Panc1 (cell line): ENCODE data around the gene ARID1A. TPM values are rescaled to one million over a fixed set of nuclear protein-coding genes. Genes with fewer than 3 reads are reported as not detected.

Experiments used
- ATAC-seq: fragments of 200-7000 bp; cut with Tn5 transposase; 2 replicates; pipeline ENCODE4 v1.9.1; 2020; ENCODE audit warnings: mild to moderate bottlenecking, moderate library complexity
- BruUV-seq: library from RNA; stranded (reverse); fragments of 400-500 nt; replicated peaks from 2 replicates; lab custom pipeline; 2021; lab: Mats Ljungman, UMichigan
- CTCF ChIA-PET: fragments of 300-600 bp; sonication (Branson Sonifier 250); formaldehyde crosslinking; loops from one replicate; lab custom pipeline; 2022; ENCODE audit warnings: antibody characterized with exemption; lab: Charles Lee
- POLR2A ChIA-PET: fragments of 300-600 bp; sonication (Branson Sonifier 250); formaldehyde crosslinking; loops from one replicate; lab custom pipeline; 2022; ENCODE audit warnings: antibody characterized with exemption; lab: Charles Lee
- DNase-seq: peaks from one replicate; pipeline ENCODE4 v3.0.0-alpha.2; 2010; ENCODE audit warnings: low read depth, low spot score
- H3K27ac ChIP-seq: 2 replicates; pipeline ENCODE4 v1.5.1; 2011; ENCODE audit warnings: mild to moderate bottlenecking, low read length, inconsistent platforms
- H3K27me3 ChIP-seq: fragments of 200-500 bp; sonication (Bioruptor generic); 2 replicates; pipeline ENCODE4 v1.6.0; 2014; ENCODE audit warnings: low read length, inconsistent platforms; ENCODE audit not compliant: control insufficient read depth, insufficient read depth
- H3K36me3 ChIP-seq: fragments of 200-500 bp; sonication (Bioruptor generic); 2 replicates; pipeline ENCODE4 v1.5.1; 2014; ENCODE audit warnings: inconsistent platforms, mild to moderate bottlenecking, low read length, moderate library complexity; ENCODE audit not compliant: control insufficient read depth, insufficient read depth
- H3K4me1 ChIP-seq: 2 replicates; pipeline ENCODE4 v1.5.1; 2011; ENCODE audit warnings: inconsistent platforms, mild to moderate bottlenecking, low read length, moderate library complexity; ENCODE audit not compliant: control insufficient read depth, insufficient read depth
- H3K4me3 ChIP-seq, 2 experiments: 2 replicates each; pipeline ENCODE4 v1.5.1; 2011 to 2012; ENCODE audit warnings: low read depth in 2 of 2, low read length in 2 of 2, mild to moderate bottlenecking in 2 of 2, inconsistent platforms in 1 of 2, moderate library complexity in 1 of 2
- H3K9me3 ChIP-seq: fragments of 200-500 bp; sonication (Bioruptor generic); 2 replicates; pipeline ENCODE4 v1.5.1; 2014; ENCODE audit warnings: low read depth, mild to moderate bottlenecking, inconsistent platforms, low read length, moderate library complexity; ENCODE audit not compliant: control insufficient read depth, insufficient read depth
- CTCF ChIP-seq: fragments of 450-650 bp; IDR thresholded peaks from 2 replicates; pipeline ENCODE4 v1.5.1; 2017; ENCODE audit warnings: mild to moderate bottlenecking
- POLR2AphosphoS5 ChIP-seq: IDR thresholded peaks from 2 replicates; pipeline ENCODE4 v1.6.1; 2012; ENCODE audit warnings: mild to moderate bottlenecking, low read depth, low read length, moderate library complexity
- REST ChIP-seq, 2 experiments: IDR thresholded peaks; 2 replicates each; pipeline ENCODE4 v1.6.1; 2011 to 2012; ENCODE audit warnings: low read depth in 2 of 2, control low read depth in 1 of 2, low read length in 1 of 2, mild to moderate bottlenecking in 1 of 2, moderate library complexity in 1 of 2; ENCODE audit not compliant: insufficient read depth in 1 of 2
- SIN3A ChIP-seq: IDR thresholded peaks from 2 replicates; pipeline ENCODE4 v1.6.1; 2012; ENCODE audit warnings: low read depth, mild to moderate bottlenecking, low read length, moderate library complexity, borderline replicate concordance; ENCODE audit not compliant: insufficient read depth
- TCF7L2 ChIP-seq: IDR thresholded peaks from 2 replicates; pipeline ENCODE4 v1.6.1; 2011; ENCODE audit warnings: mild to moderate bottlenecking, low read depth, low read length, inconsistent platforms
- in situ Hi-C: cut with HindIII; loops from 2 replicates; pipeline ENCODE4 v1.10.0; 2016; ENCODE audit warnings: low sequenced_read_pairs, low pct_unique_long_range_greater_than_20kb
- intact Hi-C: fragments of 100-400 bp; cut with micrococcal nuclease; formaldehyde crosslinking; loops from one replicate; pipeline ENCODE4 v1.10.0; 2022; ENCODE audit not compliant: unreplicated experiment
- total RNA-seq: library from RNA; stranded (reverse); gene quantifications from one replicate; pipeline ENCODE4 v1.2.1, GENCODE V29; 2021; ENCODE audit not compliant: unreplicated experiment

ARID1A gene
- total RNA-seq, 1 experiment from 2014 or later, result 110 TPM

- Histone ChIP-seq H3K4me3 (no peak overlapping the region), H3K36me3 (no peaks in the 10 kb centered on the region), H3K9me3 (no peaks in the 10 kb centered on the region), H3K4me1 (peaks cover 14% of the 10 kb centered on the region), H3K27ac (no peak overlapping the region), H3K27me3 (no peaks in the 10 kb centered on the region)
- BruUV-seq, result no TSS peak
- POLR2A ChIA-PET, result interaction anchor here (1.3 kb wide), 1 partner anchor 14 kb away, joined by 3 read pairs; no protein-coding TSS in a partner anchor
- ATAC-seq (no peak), DNase-seq (no peak)
- intact Hi-C loops, result no loop called here
- in situ Hi-C loops, result no loop called here
- CTCF ChIA-PET, result interaction anchor here (0.5 kb wide), 1 partner anchor 16 kb away, joined by 4 read pairs; no protein-coding TSS in a partner anchor
- no peak for TF ChIP-seq REST (IDR thresholded peaks at IDR 0.05; ENCODE audit: insufficient read depth in 1 of 2, low read depth in 2 of 2, low read length in 1 of 2)
- no peak for TF ChIP-seq SIN3A
- no peak for TF ChIP-seq POLR2AphosphoS5
- no peak for TF ChIP-seq CTCF
- TF ChIP-seq TCF7L2, result no peak
Observed at GRCh38 chr1:26828411-26828991, 132.7 kb downstream of the ARID1A start.

- no peak for ATAC-seq
- intact Hi-C loops, result no loop called here
- BruUV-seq, result TSS peak; percentile 34
- in situ Hi-C loops, result no loop called here
- H3K9me3 ChIP-seq, result no peaks in the 10 kb centered on the region
- ChIA-PET CTCF (no interaction called here), POLR2A (interaction anchor here (0.5 to 1.3 kb wide), 2 partner anchors 15 to 91 kb away, joined by 3 read pairs; no protein-coding TSS in a partner anchor)
- no peak overlapping the region for H3K27ac ChIP-seq
- TF ChIP-seq SIN3A, result no peak
- no peak for TF ChIP-seq TCF7L2
- TF ChIP-seq CTCF, result no peak
- no peak for TF ChIP-seq REST (IDR thresholded peaks at IDR 0.05; ENCODE audit: insufficient read depth in 1 of 2, low read depth in 2 of 2, low read length in 1 of 2)
- TF ChIP-seq POLR2AphosphoS5, result no peak
- no peaks in the 10 kb centered on the region for H3K27me3 ChIP-seq
- no peak overlapping the region for H3K4me3 ChIP-seq
- H3K36me3 ChIP-seq, result no peaks in the 10 kb centered on the region
- H3K4me1 ChIP-seq, result peaks cover 14% of the 10 kb centered on the region
- DNase-seq, result no peak
Observed at GRCh38 chr1:26829184-26829911, 133.5 kb downstream of the ARID1A start.
